Gastrocnemius medialis (tissue), 4 donors: ENCODE data around the gene ALG14. TPM values are rescaled to one million over a fixed set of nuclear protein-coding genes. Genes with fewer than 3 reads are reported as not detected.
"Not testable (repeated sequence)": the region's sequence is repeated elsewhere in the genome, so short reads cannot be mapped to it uniquely, and the experiment has no call there.

Experiments used
- ATAC-seq, 2 donors: fragments of 150-250 bp; one replicate each; pipeline ENCODE4 v1.9.1; 2016
- DNase-seq, 2 donors: peaks; one replicate each; pipeline ENCODE4 v3.0.0-alpha.2; 2019
- H3K27ac ChIP-seq, 4 donors: fragments of 200-600 bp; sonication (generic); 1 replicate in 1 of 4; 2 replicates in 3 of 4; pipeline ENCODE4 v1.5.1; 2016 to 2018; ENCODE audit warnings: mild to moderate bottlenecking in 2 of 4, moderate library complexity in 1 of 4
- H3K27me3 ChIP-seq, 3 donors: fragments of 200-600 bp; sonication (generic) in 2 of 3; 1 replicate in 1 of 3; 2 replicates in 2 of 3; pipeline versions ENCODE4 v1.5.1 to v1.6.0; 2016 to 2019; ENCODE audit warnings: mild to moderate bottlenecking in 1 of 3, moderate library complexity in 1 of 3
- H3K36me3 ChIP-seq, 2 donors: fragments of 200-600 bp; sonication (generic) in 1 of 2; one replicate each; pipeline ENCODE4 v1.5.1; 2017 to 2018
- H3K4me1 ChIP-seq, 2 donors: fragments of 200-600 bp; sonication (generic) in 1 of 2; one replicate each; pipeline ENCODE4 v1.5.1; 2016 to 2017; ENCODE audit warnings: mild to moderate bottlenecking in 2 of 2
- H3K4me3 ChIP-seq, 4 donors: fragments of 200-600 bp; sonication (generic) in 3 of 4; 1 replicate in 1 of 4; 2 replicates in 3 of 4; pipeline ENCODE4 v1.5.1; 2016 to 2019; ENCODE audit warnings: mild to moderate bottlenecking in 2 of 4
- H3K9me3 ChIP-seq, 3 donors: fragments of 200-600 bp; sonication (generic) in 2 of 3; 1 replicate in 1 of 3; 2 replicates in 2 of 3; pipeline ENCODE4 v1.5.1; 2016 to 2019
- POLR2A ChIP-seq, 2 donors: fragments of 450-650 bp; IDR thresholded peaks; one replicate each; pipeline ENCODE4 v1.6.1; 2017; ENCODE audit warnings: antibody characterized with exemption in 2 of 2, mild to moderate bottlenecking in 2 of 2, moderate library complexity in 2 of 2
- in situ Hi-C, 4 donors: fragments of 200-750 bp; cut with MboI; loops; one replicate each; pipeline versions ENCODE4 v1.15.0 to v1.8.0; 2017; ENCODE audit warnings: low sequenced_read_pairs in 4 of 4
- intact Hi-C: fragments of 100-400 bp; cut with DNase I; formaldehyde crosslinking; loops from one replicate; pipeline ENCODE4 v1.15.1; 2023; ENCODE audit warnings: low total_unique reads
- total RNA-seq, 4 donors: library from RNA; depleted of rRNA; stranded (reverse); fragments of >200 nt; gene quantifications; one replicate each; pipeline versions ENCODE4 v1.1.0 to v1.2.3, GENCODE V29; 2016
- TF ChIP-seq, protein P1 (sequence below), 5 experiments: fragments of 450-650 bp in 3 of 5; fragments of 200-600 bp in 2 of 5; sonication (generic) in 2 of 5; IDR thresholded peaks in 4 of 5; conservative IDR thresholded peaks in 1 of 5; 1 replicate in 4 of 5; 2 replicates in 1 of 5; pipeline ENCODE4 v1.5.1; 2016 to 2019; ENCODE audit warnings: antibody characterized with exemption in 5 of 5, mild to moderate bottlenecking in 3 of 5, moderate library complexity in 3 of 5

ALG14 gene
- total RNA-seq, 4 donors from 2014 or later: 0.24 to 0.97 (median 0.77) TPM

DNA sequence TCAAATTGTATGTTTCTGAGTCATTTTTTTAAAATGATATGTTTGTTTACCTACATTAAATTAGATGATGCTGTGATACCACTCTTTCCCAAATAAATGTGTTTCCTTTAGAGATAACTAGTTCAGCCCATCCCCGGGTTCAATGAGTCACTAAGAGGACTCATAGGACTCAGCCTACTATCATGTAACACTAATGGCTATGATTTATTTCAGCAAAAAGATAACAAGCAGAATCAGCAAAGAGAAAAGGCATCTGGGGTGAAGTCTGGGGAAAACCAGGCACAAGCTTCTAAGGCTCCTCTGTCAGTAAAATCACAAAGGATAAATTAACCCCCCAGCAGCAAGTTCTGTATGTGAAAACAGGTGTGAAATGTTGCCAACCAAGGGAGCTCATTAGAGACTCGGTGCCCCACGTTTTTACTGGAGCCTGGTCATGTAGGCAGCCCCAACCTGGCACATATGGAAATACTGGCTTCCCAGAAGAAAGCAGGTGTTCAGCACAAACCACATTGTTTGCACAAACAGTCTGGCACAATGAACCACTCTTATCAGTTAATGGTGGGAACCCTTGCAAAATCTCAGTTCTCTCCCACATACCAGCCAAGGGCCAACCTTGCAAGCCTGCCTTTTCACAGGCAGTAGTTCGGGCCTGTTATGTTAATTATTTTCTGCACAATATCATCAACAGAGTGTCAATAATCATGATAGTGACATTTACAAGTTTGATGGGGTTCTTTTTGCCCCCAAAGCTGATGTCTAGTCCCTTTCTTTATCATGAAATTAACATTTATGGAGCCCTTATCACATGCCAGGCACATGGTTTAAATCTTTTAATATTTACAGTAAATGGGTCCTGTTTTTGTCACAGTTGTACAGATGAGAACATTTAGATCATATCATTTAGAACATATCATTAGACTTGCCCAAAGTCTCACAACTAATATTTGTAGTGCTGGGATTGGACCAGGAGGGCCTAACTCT lies 122.8 kb downstream of the ALG14 start:
- H3K27me3 ChIP-seq: no peaks in the 10 kb centered on the region
- DNase-seq (no peak), ATAC-seq (no peak)
- in situ Hi-C loops: no loop called here
- TF ChIP-seq, protein P1, sequence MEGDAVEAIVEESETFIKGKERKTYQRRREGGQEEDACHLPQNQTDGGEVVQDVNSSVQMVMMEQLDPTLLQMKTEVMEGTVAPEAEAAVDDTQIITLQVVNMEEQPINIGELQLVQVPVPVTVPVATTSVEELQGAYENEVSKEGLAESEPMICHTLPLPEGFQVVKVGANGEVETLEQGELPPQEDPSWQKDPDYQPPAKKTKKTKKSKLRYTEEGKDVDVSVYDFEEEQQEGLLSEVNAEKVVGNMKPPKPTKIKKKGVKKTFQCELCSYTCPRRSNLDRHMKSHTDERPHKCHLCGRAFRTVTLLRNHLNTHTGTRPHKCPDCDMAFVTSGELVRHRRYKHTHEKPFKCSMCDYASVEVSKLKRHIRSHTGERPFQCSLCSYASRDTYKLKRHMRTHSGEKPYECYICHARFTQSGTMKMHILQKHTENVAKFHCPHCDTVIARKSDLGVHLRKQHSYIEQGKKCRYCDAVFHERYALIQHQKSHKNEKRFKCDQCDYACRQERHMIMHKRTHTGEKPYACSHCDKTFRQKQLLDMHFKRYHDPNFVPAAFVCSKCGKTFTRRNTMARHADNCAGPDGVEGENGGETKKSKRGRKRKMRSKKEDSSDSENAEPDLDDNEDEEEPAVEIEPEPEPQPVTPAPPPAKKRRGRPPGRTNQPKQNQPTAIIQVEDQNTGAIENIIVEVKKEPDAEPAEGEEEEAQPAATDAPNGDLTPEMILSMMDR (IDR thresholded peaks at IDR 0.05 in 4 of 5, conservative IDR thresholded peaks at IDR 0.05 in 1 of 5): no peak
- TF ChIP-seq POLR2A (IDR thresholded peaks at IDR 0.05): no peak
- H3K4me1 ChIP-seq: no peaks in the 10 kb centered on the region
- intact Hi-C loops: no loop called here
- H3K9me3 ChIP-seq: no peaks in the 10 kb centered on the region
- H3K27ac ChIP-seq: no peak overlapping the region
- no peak overlapping the region for H3K4me3 ChIP-seq
- no peaks in the 10 kb centered on the region for H3K36me3 ChIP-seq

DNA sequence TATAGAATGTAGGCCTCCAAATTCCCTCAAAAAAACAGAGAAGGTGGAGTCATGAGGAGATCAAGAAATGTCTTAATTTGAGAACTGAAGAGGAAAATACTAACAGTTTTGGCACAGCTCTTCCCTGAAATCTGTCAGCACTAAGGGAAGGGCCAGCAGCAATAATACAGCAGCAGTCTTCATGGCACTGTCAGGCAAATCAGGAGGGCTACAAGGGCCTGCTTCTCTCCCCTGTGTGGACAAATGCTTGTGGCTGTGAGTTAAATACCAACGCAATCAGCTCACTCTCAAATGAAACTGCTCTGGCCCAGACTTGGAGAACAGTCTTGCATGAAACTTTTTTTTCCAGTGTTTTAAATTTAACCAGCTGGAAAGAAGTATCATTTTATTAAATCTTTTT lies 125.3 kb downstream of the ALG14 start:
- no peaks in the 10 kb centered on the region for H3K36me3 ChIP-seq
- no peaks in the 10 kb centered on the region for H3K9me3 ChIP-seq
- ATAC-seq (no peak), DNase-seq (no peak)
- no peak overlapping the region for H3K4me3 ChIP-seq
- H3K4me1 ChIP-seq: no peaks in the 10 kb centered on the region
- H3K27me3 ChIP-seq: no peaks in the 10 kb centered on the region
- H3K27ac ChIP-seq: peak overlapping the region in 1 of 4 donors; percentile 12
- intact Hi-C loops: no loop called here
- in situ Hi-C loops: no loop called here
- TF ChIP-seq POLR2A (IDR thresholded peaks at IDR 0.05): no peak
- TF ChIP-seq, protein P1 (IDR thresholded peaks at IDR 0.05 in 4 of 5, conservative IDR thresholded peaks at IDR 0.05 in 1 of 5): no peak

DNA sequence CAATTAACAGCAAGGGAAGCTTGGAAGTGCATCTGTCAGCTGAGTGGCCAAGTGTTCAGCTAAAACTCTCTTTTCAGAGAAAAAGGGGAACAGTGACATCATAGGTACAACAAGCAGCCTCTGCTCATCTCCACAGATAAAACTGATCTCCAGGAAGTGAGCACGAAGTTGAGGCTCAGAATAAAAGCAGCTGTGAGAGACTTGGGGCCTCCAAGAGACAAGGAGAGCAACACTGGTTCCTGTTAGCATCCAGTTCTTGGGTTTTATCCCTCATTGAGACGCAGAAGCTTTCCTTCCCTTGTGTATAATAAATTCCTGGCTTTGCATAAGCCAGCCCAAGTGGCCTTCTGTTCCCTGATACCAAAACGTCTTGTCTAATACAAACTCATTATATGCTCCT lies 125.9 kb downstream of the ALG14 start:
- H3K9me3 ChIP-seq: no peaks in the 10 kb centered on the region
- H3K27ac ChIP-seq: peak overlapping the region in 1 of 4 donors; percentile 12
- H3K4me3 ChIP-seq: no peak overlapping the region
- no peak for DNase-seq
- no peaks in the 10 kb centered on the region for H3K4me1 ChIP-seq
- in situ Hi-C loops (no loop called here), intact Hi-C loops (no loop called here)
- no peaks in the 10 kb centered on the region for H3K36me3 ChIP-seq
- TF ChIP-seq, protein P1 (IDR thresholded peaks at IDR 0.05 in 4 of 5, conservative IDR thresholded peaks at IDR 0.05 in 1 of 5): no peak
- TF ChIP-seq POLR2A (IDR thresholded peaks at IDR 0.05): no peak
- no peaks in the 10 kb centered on the region for H3K27me3 ChIP-seq
- ATAC-seq: no peak

DNA sequence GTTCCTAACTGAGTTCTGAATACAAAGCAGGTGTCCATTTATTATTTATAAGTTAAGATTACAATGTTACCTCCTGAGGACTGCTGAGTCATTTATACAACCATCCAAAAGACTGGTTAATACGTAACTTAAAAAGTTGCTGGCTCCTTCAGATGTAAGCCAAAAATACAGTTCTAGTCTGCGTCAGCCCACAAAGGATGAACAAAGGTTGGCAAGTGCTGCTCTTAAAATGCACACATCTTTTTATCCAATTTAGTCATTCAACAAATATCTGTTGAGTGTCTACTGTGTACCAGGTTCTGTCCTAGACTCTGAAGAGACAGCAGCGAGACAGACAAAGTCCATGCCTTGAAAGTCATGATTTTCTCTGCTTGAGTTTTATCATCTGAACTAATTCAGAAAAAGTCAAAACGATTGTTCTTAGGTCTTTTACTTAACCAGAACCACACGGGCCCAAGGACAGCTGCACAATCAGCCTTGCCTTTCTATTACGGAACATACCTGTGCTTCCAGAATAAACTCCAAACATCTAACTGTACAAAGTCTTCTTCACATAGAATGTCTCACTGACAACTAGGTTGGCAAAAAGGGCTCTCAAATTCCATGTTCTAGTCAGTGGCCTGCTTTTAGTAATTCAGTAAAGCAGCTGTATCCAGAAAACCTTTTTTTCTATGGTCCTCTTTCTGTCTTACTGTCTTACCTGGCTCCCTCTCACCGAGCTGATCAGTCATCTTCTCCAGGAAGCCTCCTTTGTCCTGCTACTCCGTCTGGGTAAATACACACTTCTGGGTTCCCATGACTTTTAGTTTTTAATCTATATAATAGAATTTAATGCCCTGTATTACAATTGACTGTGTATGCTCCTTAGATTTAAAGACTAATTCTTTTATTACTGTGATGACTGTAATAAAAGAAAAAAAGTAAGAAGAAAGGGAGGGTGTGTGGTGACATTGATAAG lies 130.3 kb downstream of the ALG14 start:
- DNase-seq (no peak), ATAC-seq (no peak)
- intact Hi-C loops (no loop called here), in situ Hi-C loops (no loop called here)
- Histone ChIP-seq H3K27ac (no peak overlapping the region), H3K4me1 (no peaks in the 10 kb centered on the region), H3K27me3 (no peaks in the 10 kb centered on the region), H3K4me3 (no peak overlapping the region), H3K9me3 (no peaks in the 10 kb centered on the region), H3K36me3 (no peaks in the 10 kb centered on the region)
- TF ChIP-seq, protein P1 (IDR thresholded peaks at IDR 0.05 in 4 of 5, conservative IDR thresholded peaks at IDR 0.05 in 1 of 5): no peak
- TF ChIP-seq POLR2A (IDR thresholded peaks at IDR 0.05): no peak

DNA sequence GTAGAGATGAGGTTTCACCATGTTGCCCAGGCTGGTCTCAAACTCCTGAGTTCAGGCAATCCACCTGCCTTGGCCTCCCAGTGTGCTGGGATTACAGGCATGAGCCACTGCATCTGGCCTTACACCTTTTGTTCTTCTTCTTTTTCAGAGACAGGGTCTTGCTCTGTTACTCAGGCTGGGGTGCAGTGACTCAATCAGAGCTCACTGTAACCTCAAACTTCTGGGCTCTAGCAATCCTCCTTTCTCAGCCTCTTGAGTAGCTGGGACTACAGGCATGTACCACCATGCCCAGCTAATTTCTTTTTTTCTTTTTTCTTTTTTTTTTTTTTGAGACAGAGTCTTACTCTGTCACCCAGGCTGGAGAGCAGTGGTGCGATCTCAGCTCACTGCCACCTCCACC lies 131.3 kb downstream of the ALG14 start:
- H3K36me3 ChIP-seq, H3K4me1 ChIP-seq, in situ Hi-C loops, ATAC-seq, H3K9me3 ChIP-seq, H3K4me3 ChIP-seq, H3K27me3 ChIP-seq, intact Hi-C loops, H3K27ac ChIP-seq, DNase-seq: not testable (repeated sequence)
